Measurements from ENCODE around the gene NKX6-2.

Gene NKX6-2

GRCh38 chr10:132735341-132735775 lies 50.6 kb downstream of the NKX6-2 start:
- no peak overlapping the region for H3K27ac ChIP-seq
- TF ChIP-seq ZFX (IDR thresholded peaks at IDR 0.05), result no peak
- TF ChIP-seq CTCF (conservative IDR thresholded peaks at IDR 0.05), result no peak

- no peak for TF ChIP-seq CTCF (conservative IDR thresholded peaks at IDR 0.05)
- no peak for TF ChIP-seq ZFX (IDR thresholded peaks at IDR 0.05)
Measured at GRCh38 chr10:132733926-132734325, 52.0 kb downstream of the NKX6-2 start.

More at GRCh38 chr10:132733926-132734325, 52.0 kb downstream of the NKX6-2 start:
- H3K27ac ChIP-seq, result no peak overlapping the region

Data from C4-2B (cell line).